Spleen (tissue), 7 donors: ENCODE results near the gene NUPR1.
A peak's percentile ranks its signal among the peaks of the same experiment; 100 is the strongest.

Source experiments
- CTCF ChIP-seq, 11 experiments: fragments of 200-600 bp in 7 of 11; fragments of 450-650 bp in 4 of 11; sonication (generic) in 4 of 11; IDR thresholded peaks in 8 of 11; conservative IDR thresholded peaks in 3 of 11; 1 replicate in 7 of 11; 2 replicates in 4 of 11; pipeline versions ENCODE4 v1.4.0 to v1.8.0; 2016 to 2021; ENCODE audit warnings: antibody characterized with exemption in 11 of 11, inconsistent platforms in 4 of 11, mild to moderate bottlenecking in 1 of 11
- POLR2AphosphoS5 ChIP-seq, 3 donors: sonication (generic); formaldehyde crosslinking; IDR thresholded peaks; one replicate each; pipeline ENCODE4 v1.5.1; 2017; ENCODE audit warnings: antibody characterized with exemption in 3 of 3
- donor health status: DM: no; HTN: no; CAD: no; lungs with moderate emphysema.
- donor health status: DM: no; HTN: no; CAD: no.
- donor health status: DM: no; HTN: no; CAD: no.

GRCh38 chr16:28486266-28486665 is 52.5 kb downstream of the NUPR1 start:
- peak in 1 of 3 donors; percentile 40 for TF ChIP-seq POLR2AphosphoS5 (IDR thresholded peaks at IDR 0.05)
- no peak for TF ChIP-seq CTCF (IDR thresholded peaks at IDR 0.05 in 8 of 11, conservative IDR thresholded peaks at IDR 0.05 in 3 of 11)
